ENCODE data around the gene LPCAT1.

GRCh38 chr5:1483064-1483463, 40.7 kb downstream of the LPCAT1 start:
- TF ChIP-seq CTCF (IDR thresholded peaks at IDR 0.05), result no peak
- TF ChIP-seq POLR2A (IDR thresholded peaks at IDR 0.05), result no peak
- TF ChIP-seq EP300 (IDR thresholded peaks at IDR 0.05), result no peak
- TF ChIP-seq POLR2AphosphoS5 (IDR thresholded peaks at IDR 0.05), result no peak

All from stomach (tissue), 4 donors.